Liver (tissue), 9 donors: ENCODE results near the gene MCM9. TPM values are rescaled to one million over a fixed set of nuclear protein-coding genes. Genes with fewer than 3 reads are reported as not detected.

Source experiments
- DNase-seq: peaks from one replicate; pipeline ENCODE4 v3.0.0-alpha.2; 2017; ENCODE audit warnings: low spot score
- H3K27ac ChIP-seq, 2 donors: one replicate each; pipeline ENCODE4 v1.7.0; 2013; ENCODE audit warnings: inconsistent platforms in 2 of 2, low read length in 2 of 2, control low read depth in 1 of 2, low read depth in 1 of 2, mild to moderate bottlenecking in 1 of 2
- H3K27me3 ChIP-seq, 4 donors: one replicate each; pipeline versions ENCODE4 v1.6.1 to v1.7.0; 2013; ENCODE audit warnings: low read length in 3 of 4, inconsistent platforms in 1 of 4, mild to moderate bottlenecking in 1 of 4, moderate library complexity in 1 of 4; ENCODE audit not compliant: control insufficient read depth in 4 of 4, insufficient read depth in 4 of 4
- H3K36me3 ChIP-seq, 4 donors: one replicate each; pipeline versions ENCODE4 v1.6.1 to v1.7.0; 2013; ENCODE audit warnings: low read length in 3 of 4, mild to moderate bottlenecking in 3 of 4, low read depth in 1 of 4, moderate library complexity in 1 of 4; ENCODE audit not compliant: control insufficient read depth in 4 of 4, insufficient read depth in 3 of 4
- H3K4me1 ChIP-seq, 4 donors: one replicate each; pipeline versions ENCODE4 v1.6.1 to v1.7.0; 2013; ENCODE audit warnings: low read length in 3 of 4, mild to moderate bottlenecking in 3 of 4, moderate library complexity in 1 of 4; ENCODE audit not compliant: control insufficient read depth in 4 of 4, insufficient read depth in 4 of 4
- H3K4me3 ChIP-seq, 3 donors: one replicate each; pipeline versions ENCODE4 v1.6.1 to v1.7.0; 2013; ENCODE audit warnings: low read length in 3 of 3, control low read depth in 1 of 3, low read depth in 1 of 3, mild to moderate bottlenecking in 1 of 3
- H3K9ac ChIP-seq, 2 donors: one replicate each; pipeline ENCODE4 v1.7.0; 2013; ENCODE audit warnings: low read length in 2 of 2, mild to moderate bottlenecking in 2 of 2, moderate library complexity in 2 of 2, control low read depth in 1 of 2, low read depth in 1 of 2
- H3K9me3 ChIP-seq, 4 donors: one replicate each; pipeline versions ENCODE4 v1.6.1 to v1.7.0; 2013; ENCODE audit warnings: low read length in 3 of 4; ENCODE audit not compliant: control insufficient read depth in 4 of 4
- EGR1 ChIP-seq, 2 donors: IDR thresholded peaks; 2 replicates each; pipeline ENCODE4 v1.6.1; 2016 to 2018; ENCODE audit warnings: antibody characterized with exemption in 2 of 2, low read depth in 2 of 2
- FOXA1 ChIP-seq: IDR thresholded peaks from 2 replicates; pipeline ENCODE4 v1.6.1; 2016; ENCODE audit warnings: antibody characterized with exemption
- FOXA2 ChIP-seq: IDR thresholded peaks from 2 replicates; pipeline ENCODE4 v1.6.1; 2016; ENCODE audit warnings: antibody characterized with exemption
- GABPA ChIP-seq, 2 donors: IDR thresholded peaks in 1 of 2; conservative IDR thresholded peaks in 1 of 2; 2 replicates each; pipeline ENCODE4 v1.6.1; 2016; ENCODE audit warnings: antibody characterized with exemption in 2 of 2, mild to moderate bottlenecking in 1 of 2, moderate library complexity in 1 of 2
- HNF4A ChIP-seq, 2 donors: conservative IDR thresholded peaks; 2 replicates each; pipeline ENCODE4 v1.6.1; 2016; ENCODE audit warnings: antibody characterized with exemption in 2 of 2, mild to moderate bottlenecking in 2 of 2
- HNF4G ChIP-seq: IDR thresholded peaks from 2 replicates; pipeline ENCODE4 v1.6.1; 2016; ENCODE audit warnings: antibody characterized with exemption
- JUND ChIP-seq, 2 donors: IDR thresholded peaks; 2 replicates each; pipeline ENCODE4 v1.6.1; 2016; ENCODE audit warnings: antibody characterized with exemption in 2 of 2
- NR2F2 ChIP-seq: IDR thresholded peaks from 2 replicates; pipeline ENCODE4 v1.6.1; 2016; ENCODE audit warnings: antibody characterized with exemption
- RAD21 ChIP-seq, 2 donors: IDR thresholded peaks; 2 replicates each; pipeline ENCODE4 v1.6.1; 2016; ENCODE audit warnings: antibody characterized with exemption in 2 of 2, mild to moderate bottlenecking in 2 of 2
- RXRA ChIP-seq, 2 donors: IDR thresholded peaks; 2 replicates each; pipeline ENCODE4 v1.6.1; 2017 to 2018; ENCODE audit warnings: antibody characterized with exemption in 2 of 2, mild to moderate bottlenecking in 1 of 2
- SP1 ChIP-seq: IDR thresholded peaks from 2 replicates; pipeline ENCODE4 v1.6.1; 2018; ENCODE audit warnings: antibody characterized with exemption, mild to moderate bottlenecking
- TAF1 ChIP-seq: conservative IDR thresholded peaks from 2 replicates; pipeline ENCODE4 v1.6.1; 2016; ENCODE audit warnings: antibody characterized with exemption, mild to moderate bottlenecking
- YY1 ChIP-seq: IDR thresholded peaks from 2 replicates; pipeline ENCODE4 v1.6.1; 2016; ENCODE audit warnings: antibody characterized with exemption, mild to moderate bottlenecking
- WGBS: extraction: QIAGEN DNeasy Blood & Tissue Kit; methylation state at CpG from one replicate; pipeline ENCODE4 v1.1.7; 2013; 5-methylcytosine and 5-hydroxymethylcytosine counted together
- polyA plus RNA-seq, 2 donors: library from polyadenylated mRNA; stranded (reverse) in 1 of 2; unstranded in 1 of 2; fragments of 200-250 nt in 1 of 2; fragments of >200 nt in 1 of 2; fragmentation: Nextera tagmentation in 1 of 2; extraction: Ambion mirVana in 1 of 2; gene quantifications; one replicate each; pipeline versions ENCODE4 v1.2.1 to v1.2.3, GENCODE V29; 2013 to 2015
- total RNA-seq, 2 donors: library from RNA; depleted of rRNA; stranded (reverse); fragments of >200 nt; gene quantifications; one replicate each; pipeline ENCODE4 v1.2.3, GENCODE V29; 2014
- TF ChIP-seq, protein P1 (sequence below): IDR thresholded peaks from 2 replicates; pipeline ENCODE4 v1.6.1; 2016; ENCODE audit warnings: antibody characterized with exemption, mild to moderate bottlenecking
- TF ChIP-seq, protein P2 (sequence below): IDR thresholded peaks from 2 replicates; pipeline ENCODE4 v1.6.1; 2016; ENCODE audit warnings: antibody characterized with exemption
- TF ChIP-seq, protein P3 (sequence below): IDR thresholded peaks from 2 replicates; pipeline ENCODE4 v1.6.1; 2016; ENCODE audit warnings: antibody characterized with exemption
- TF ChIP-seq, protein P4 (sequence below): fragments of 150-350 bp; IDR thresholded peaks from 2 replicates; pipeline ENCODE4 v1.5.1; 2017; ENCODE audit warnings: improper control_type of control experiment, low read depth, low read length; ENCODE audit not compliant: missing input control
- TF ChIP-seq, protein P5 (sequence below): IDR thresholded peaks from 2 replicates; pipeline ENCODE4 v1.6.1; 2016; ENCODE audit warnings: antibody characterized with exemption
- donor health status: healthy.
- donor health status: healthy.
- donor health status: healthy.
- donor health status: healthy.
- donor health status: healthy.

The MCM9 gene
- total and polyA plus RNA-seq, 4 donors: 3.6 to 17.4 (median 8.7) TPM

DNA sequence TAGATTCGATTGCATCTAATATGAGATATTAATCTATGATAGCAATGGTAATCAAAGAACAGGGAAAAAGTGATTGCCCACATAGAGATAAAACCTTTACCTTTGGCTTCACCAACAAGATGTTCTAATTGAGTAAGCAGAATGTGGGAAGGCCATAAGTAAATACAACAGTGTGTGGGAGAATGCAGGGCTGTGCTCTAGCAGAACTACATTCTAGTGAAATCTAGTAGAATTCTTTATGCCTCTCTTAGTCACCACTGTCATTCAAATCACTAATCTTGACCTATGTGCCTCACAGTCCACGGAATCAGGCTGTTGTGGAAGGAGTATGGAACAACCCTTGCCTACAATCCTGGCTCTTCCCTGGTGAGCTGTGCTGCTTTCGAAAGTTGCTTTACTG is 30.4 kb upstream of the MCM9 start (continued):
- no peak for TF ChIP-seq SP1
- TF ChIP-seq NR2F2: no peak
- peak in 1 of 2 donors; percentile 7 for TF ChIP-seq RAD21 (IDR thresholded peaks at IDR 0.05)
- TF ChIP-seq EGR1 (IDR thresholded peaks at IDR 0.05; ENCODE audit: low read depth in 2 of 2): peak in 1 of 2 donors; percentile 19
- peak; percentile 15 to 47 for TF ChIP-seq HNF4A (conservative IDR thresholded peaks at IDR 0.05)

DNA sequence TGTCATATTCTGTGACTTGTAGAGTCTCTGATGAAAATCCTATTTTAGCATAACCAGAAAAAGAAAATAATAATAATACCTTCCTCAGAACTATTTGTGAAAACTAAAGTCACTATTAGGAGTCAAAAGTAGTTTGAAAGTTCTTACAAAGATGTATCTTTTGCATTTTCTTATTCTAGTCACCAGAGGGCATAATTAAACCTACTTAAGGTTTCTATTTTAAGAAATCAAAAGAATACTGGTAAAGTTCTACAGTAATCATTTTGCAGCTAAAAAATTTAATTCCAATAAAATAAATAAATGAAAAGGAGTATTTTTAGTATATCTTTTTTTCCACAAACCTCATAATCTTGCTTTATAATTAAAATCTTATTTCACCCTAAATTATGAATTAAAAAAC is 28.0 kb upstream of the MCM9 start:
- DNase-seq: no peak
- TF ChIP-seq, protein P1, sequence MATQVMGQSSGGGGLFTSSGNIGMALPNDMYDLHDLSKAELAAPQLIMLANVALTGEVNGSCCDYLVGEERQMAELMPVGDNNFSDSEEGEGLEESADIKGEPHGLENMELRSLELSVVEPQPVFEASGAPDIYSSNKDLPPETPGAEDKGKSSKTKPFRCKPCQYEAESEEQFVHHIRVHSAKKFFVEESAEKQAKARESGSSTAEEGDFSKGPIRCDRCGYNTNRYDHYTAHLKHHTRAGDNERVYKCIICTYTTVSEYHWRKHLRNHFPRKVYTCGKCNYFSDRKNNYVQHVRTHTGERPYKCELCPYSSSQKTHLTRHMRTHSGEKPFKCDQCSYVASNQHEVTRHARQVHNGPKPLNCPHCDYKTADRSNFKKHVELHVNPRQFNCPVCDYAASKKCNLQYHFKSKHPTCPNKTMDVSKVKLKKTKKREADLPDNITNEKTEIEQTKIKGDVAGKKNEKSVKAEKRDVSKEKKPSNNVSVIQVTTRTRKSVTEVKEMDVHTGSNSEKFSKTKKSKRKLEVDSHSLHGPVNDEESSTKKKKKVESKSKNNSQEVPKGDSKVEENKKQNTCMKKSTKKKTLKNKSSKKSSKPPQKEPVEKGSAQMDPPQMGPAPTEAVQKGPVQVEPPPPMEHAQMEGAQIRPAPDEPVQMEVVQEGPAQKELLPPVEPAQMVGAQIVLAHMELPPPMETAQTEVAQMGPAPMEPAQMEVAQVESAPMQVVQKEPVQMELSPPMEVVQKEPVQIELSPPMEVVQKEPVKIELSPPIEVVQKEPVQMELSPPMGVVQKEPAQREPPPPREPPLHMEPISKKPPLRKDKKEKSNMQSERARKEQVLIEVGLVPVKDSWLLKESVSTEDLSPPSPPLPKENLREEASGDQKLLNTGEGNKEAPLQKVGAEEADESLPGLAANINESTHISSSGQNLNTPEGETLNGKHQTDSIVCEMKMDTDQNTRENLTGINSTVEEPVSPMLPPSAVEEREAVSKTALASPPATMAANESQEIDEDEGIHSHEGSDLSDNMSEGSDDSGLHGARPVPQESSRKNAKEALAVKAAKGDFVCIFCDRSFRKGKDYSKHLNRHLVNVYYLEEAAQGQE: no peak
- TF ChIP-seq RAD21 (IDR thresholded peaks at IDR 0.05) (peak; percentile 49 to 55), NR2F2 (no peak)
- Histone ChIP-seq H3K4me3 (no peak overlapping the region), H3K9me3 (no peaks in the 10 kb centered on the region), H3K36me3 (no peaks in the 10 kb centered on the region), H3K27ac (no peak overlapping the region), H3K4me1 (no peaks in the 10 kb centered on the region), H3K9ac (no peak overlapping the region), H3K27me3 (no peaks in the 10 kb centered on the region)

DNA sequence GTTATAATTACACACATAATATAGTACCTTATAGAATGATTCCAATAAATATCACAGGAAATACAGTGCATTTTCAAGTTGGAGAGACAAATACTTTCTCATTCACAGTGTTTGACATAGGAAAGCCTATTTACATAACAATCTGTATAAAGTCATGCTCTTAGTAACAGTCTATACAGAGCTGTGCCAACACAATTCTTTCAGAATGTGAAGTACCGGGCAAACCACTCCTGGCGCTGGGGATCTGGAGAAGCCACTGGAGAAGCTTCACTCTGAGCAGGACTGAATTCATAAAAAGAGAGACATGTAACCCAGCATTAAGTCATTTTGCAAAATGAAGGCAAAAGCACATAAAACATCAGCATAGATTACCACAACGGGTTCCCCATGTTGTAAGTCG is 24.9 kb upstream of the MCM9 start:
- no peak for TF ChIP-seq HNF4G
- TF ChIP-seq TAF1: no peak
- no peak for TF ChIP-seq RXRA (IDR thresholded peaks at IDR 0.05)
- TF ChIP-seq JUND (IDR thresholded peaks at IDR 0.05): no peak
- TF ChIP-seq, protein P2, sequence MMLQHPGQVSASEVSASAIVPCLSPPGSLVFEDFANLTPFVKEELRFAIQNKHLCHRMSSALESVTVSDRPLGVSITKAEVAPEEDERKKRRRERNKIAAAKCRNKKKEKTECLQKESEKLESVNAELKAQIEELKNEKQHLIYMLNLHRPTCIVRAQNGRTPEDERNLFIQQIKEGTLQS: no peak
- TF ChIP-seq, protein P1: no peak
- no peak for TF ChIP-seq GABPA (IDR thresholded peaks at IDR 0.05 in 1 of 2, conservative IDR thresholded peaks at IDR 0.05 in 1 of 2)
- no peak for TF ChIP-seq RAD21 (IDR thresholded peaks at IDR 0.05)
- TF ChIP-seq FOXA1: no peak
- no peak for TF ChIP-seq HNF4A (conservative IDR thresholded peaks at IDR 0.05)
- TF ChIP-seq, protein P3, sequence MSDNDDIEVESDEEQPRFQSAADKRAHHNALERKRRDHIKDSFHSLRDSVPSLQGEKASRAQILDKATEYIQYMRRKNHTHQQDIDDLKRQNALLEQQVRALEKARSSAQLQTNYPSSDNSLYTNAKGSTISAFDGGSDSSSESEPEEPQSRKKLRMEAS: no peak
- TF ChIP-seq, protein P4, sequence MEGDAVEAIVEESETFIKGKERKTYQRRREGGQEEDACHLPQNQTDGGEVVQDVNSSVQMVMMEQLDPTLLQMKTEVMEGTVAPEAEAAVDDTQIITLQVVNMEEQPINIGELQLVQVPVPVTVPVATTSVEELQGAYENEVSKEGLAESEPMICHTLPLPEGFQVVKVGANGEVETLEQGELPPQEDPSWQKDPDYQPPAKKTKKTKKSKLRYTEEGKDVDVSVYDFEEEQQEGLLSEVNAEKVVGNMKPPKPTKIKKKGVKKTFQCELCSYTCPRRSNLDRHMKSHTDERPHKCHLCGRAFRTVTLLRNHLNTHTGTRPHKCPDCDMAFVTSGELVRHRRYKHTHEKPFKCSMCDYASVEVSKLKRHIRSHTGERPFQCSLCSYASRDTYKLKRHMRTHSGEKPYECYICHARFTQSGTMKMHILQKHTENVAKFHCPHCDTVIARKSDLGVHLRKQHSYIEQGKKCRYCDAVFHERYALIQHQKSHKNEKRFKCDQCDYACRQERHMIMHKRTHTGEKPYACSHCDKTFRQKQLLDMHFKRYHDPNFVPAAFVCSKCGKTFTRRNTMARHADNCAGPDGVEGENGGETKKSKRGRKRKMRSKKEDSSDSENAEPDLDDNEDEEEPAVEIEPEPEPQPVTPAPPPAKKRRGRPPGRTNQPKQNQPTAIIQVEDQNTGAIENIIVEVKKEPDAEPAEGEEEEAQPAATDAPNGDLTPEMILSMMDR: no peak
- TF ChIP-seq FOXA2: no peak
- TF ChIP-seq SP1: no peak
- TF ChIP-seq NR2F2: no peak
- TF ChIP-seq, protein P5, sequence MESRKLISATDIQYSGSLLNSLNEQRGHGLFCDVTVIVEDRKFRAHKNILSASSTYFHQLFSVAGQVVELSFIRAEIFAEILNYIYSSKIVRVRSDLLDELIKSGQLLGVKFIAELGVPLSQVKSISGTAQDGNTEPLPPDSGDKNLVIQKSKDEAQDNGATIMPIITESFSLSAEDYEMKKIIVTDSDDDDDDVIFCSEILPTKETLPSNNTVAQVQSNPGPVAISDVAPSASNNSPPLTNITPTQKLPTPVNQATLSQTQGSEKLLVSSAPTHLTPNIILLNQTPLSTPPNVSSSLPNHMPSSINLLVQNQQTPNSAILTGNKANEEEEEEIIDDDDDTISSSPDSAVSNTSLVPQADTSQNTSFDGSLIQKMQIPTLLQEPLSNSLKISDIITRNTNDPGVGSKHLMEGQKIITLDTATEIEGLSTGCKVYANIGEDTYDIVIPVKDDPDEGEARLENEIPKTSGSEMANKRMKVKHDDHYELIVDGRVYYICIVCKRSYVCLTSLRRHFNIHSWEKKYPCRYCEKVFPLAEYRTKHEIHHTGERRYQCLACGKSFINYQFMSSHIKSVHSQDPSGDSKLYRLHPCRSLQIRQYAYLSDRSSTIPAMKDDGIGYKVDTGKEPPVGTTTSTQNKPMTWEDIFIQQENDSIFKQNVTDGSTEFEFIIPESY: no peak
- no peak for TF ChIP-seq YY1
- TF ChIP-seq EGR1 (IDR thresholded peaks at IDR 0.05; ENCODE audit: low read depth in 2 of 2): no peak
- over 99% methylated on average over 4 of the region's 4 CpGs for WGBS
- no peak overlapping the region for H3K4me3 ChIP-seq
- H3K9me3 ChIP-seq: no peaks in the 10 kb centered on the region
- no peak overlapping the region for H3K9ac ChIP-seq
- H3K36me3 ChIP-seq: no peaks in the 10 kb centered on the region
- no peaks in the 10 kb centered on the region for H3K4me1 ChIP-seq
- H3K27ac ChIP-seq: no peak overlapping the region
- H3K27me3 ChIP-seq: no peaks in the 10 kb centered on the region
- no peak for DNase-seq
